ENCODE results near the gene FEM1B.

- TF ChIP-seq CTCF (IDR thresholded peaks at IDR 0.05; ENCODE audit: low read length) = no peak
- TF ChIP-seq EZH2 (IDR thresholded peaks at IDR 0.05; ENCODE audit: borderline replicate concordance, low read length) = no peak
Measured at GRCh38 chr15:68244235-68244634, 33.3 kb upstream of the FEM1B start.

All from OCI-LY1 (cell line).